ENCODE data around the gene PSMD8. TPM values are rescaled to one million over a fixed set of nuclear protein-coding genes. Genes with fewer than 3 reads are reported as not detected.

The PSMD8 gene
- total RNA-seq, 1 experiment from 2014 or later: 289 TPM

- CTCF ChIA-PET: no interaction called here
- no peak for TF ChIP-seq CTCF (IDR thresholded peaks at IDR 0.05; ENCODE audit: unreplicated experiment)
- intact Hi-C loops (cut with micrococcal nuclease): loop anchor here (1.0 kb wide), 1 partner anchor 9 kb away; no protein-coding TSS in a partner anchor
- Mint-ChIP-seq H3K27ac (ENCODE audit: low read depth, unreplicated experiment) (no peak overlapping the region), H3K27me3 (ENCODE audit: insufficient read depth, unreplicated experiment) (peaks cover 15% of the 10 kb centered on the region), H3K36me3 (ENCODE audit: insufficient read depth, unreplicated experiment) (no peaks in the 10 kb centered on the region), H3K9me3 (ENCODE audit: unreplicated experiment) (no peaks in the 10 kb centered on the region), H3K4me3 (ENCODE audit: unreplicated experiment) (no peak overlapping the region), H3K4me1 (ENCODE audit: insufficient read depth, unreplicated experiment) (no peaks in the 10 kb centered on the region)
- DNase-seq (ENCODE audit: unreplicated experiment): no peak
- POLR2A ChIA-PET: interaction anchor here (1.2 kb wide), 1 partner anchor 407 kb away, joined by 3 read pairs; no protein-coding TSS in a partner anchor
- BruUV-seq (replicated peaks): no TSS peak
Observed at GRCh38 chr19:38352611-38353010, 21.8 kb upstream of the PSMD8 start.

- intact Hi-C loops (cut with micrococcal nuclease): no loop called here
- BruUV-seq (replicated peaks): no TSS peak
- no peaks in the 10 kb centered on the region for H3K9me3 Mint-ChIP-seq (ENCODE audit: unreplicated experiment)
- POLR2A ChIA-PET: interaction anchor here (0.6 kb wide), 1 partner anchor 47 kb away, joined by 3 read pairs; the partner anchor contains the start of gene FAM98C
- no peak for TF ChIP-seq CTCF (IDR thresholded peaks at IDR 0.05; ENCODE audit: unreplicated experiment)
- CTCF ChIA-PET: no interaction called here
- H3K4me3 Mint-ChIP-seq (ENCODE audit: unreplicated experiment): no peak overlapping the region
- DNase-seq (ENCODE audit: unreplicated experiment): no peak
- no peak overlapping the region for H3K27ac Mint-ChIP-seq (ENCODE audit: low read depth, unreplicated experiment)
- H3K27me3 Mint-ChIP-seq (ENCODE audit: insufficient read depth, unreplicated experiment): peaks cover 33% of the 10 kb centered on the region
- no peaks in the 10 kb centered on the region for H3K4me1 Mint-ChIP-seq (ENCODE audit: insufficient read depth, unreplicated experiment)
- no peaks in the 10 kb centered on the region for H3K36me3 Mint-ChIP-seq (ENCODE audit: insufficient read depth, unreplicated experiment)
Observed at GRCh38 chr19:38355728-38356725, 18.3 kb upstream of the PSMD8 start.

- H3K36me3 Mint-ChIP-seq (ENCODE audit: insufficient read depth, unreplicated experiment): no peaks in the 10 kb centered on the region
- H3K4me1 Mint-ChIP-seq (ENCODE audit: insufficient read depth, unreplicated experiment): no peaks in the 10 kb centered on the region
- ChIA-PET POLR2A (interaction anchor here (0.6 to 1.2 kb wide), 3 partner anchors 11 to 372 kb away, joined by 3 read pairs; no protein-coding TSS in a partner anchor), CTCF (interaction anchor here (0.6 to 1.3 kb wide), 2 partner anchors 16 to 1362 kb away, joined by 4 to 5 read pairs; partner anchors contain the start of gene PSMD8)
- no peak for DNase-seq (ENCODE audit: unreplicated experiment)
- H3K4me3 Mint-ChIP-seq (ENCODE audit: unreplicated experiment): no peak overlapping the region
- H3K27me3 Mint-ChIP-seq (ENCODE audit: insufficient read depth, unreplicated experiment): peaks cover 39% of the 10 kb centered on the region
- BruUV-seq (replicated peaks): no TSS peak
- TF ChIP-seq CTCF (IDR thresholded peaks at IDR 0.05; ENCODE audit: unreplicated experiment): no peak
- intact Hi-C loops (cut with micrococcal nuclease): no loop called here
- no peak overlapping the region for H3K27ac Mint-ChIP-seq (ENCODE audit: low read depth, unreplicated experiment)
- no peaks in the 10 kb centered on the region for H3K9me3 Mint-ChIP-seq (ENCODE audit: unreplicated experiment)
Observed at GRCh38 chr19:38358071-38358470, 16.3 kb upstream of the PSMD8 start.

GRCh38 chr19:38359242-38360021 lies 14.9 kb upstream of the PSMD8 start:
- Mint-ChIP-seq H3K4me1 (ENCODE audit: insufficient read depth, unreplicated experiment) (no peaks in the 10 kb centered on the region), H3K36me3 (ENCODE audit: insufficient read depth, unreplicated experiment) (no peaks in the 10 kb centered on the region), H3K9me3 (ENCODE audit: unreplicated experiment) (no peaks in the 10 kb centered on the region), H3K27ac (ENCODE audit: low read depth, unreplicated experiment) (no peak overlapping the region), H3K4me3 (ENCODE audit: unreplicated experiment) (no peak overlapping the region), H3K27me3 (ENCODE audit: insufficient read depth, unreplicated experiment) (peaks cover 39% of the 10 kb centered on the region)
- TF ChIP-seq CTCF (IDR thresholded peaks at IDR 0.05; ENCODE audit: unreplicated experiment): no peak
- no TSS peak for BruUV-seq (replicated peaks)
- CTCF ChIA-PET: no interaction called here
- intact Hi-C loops (cut with micrococcal nuclease): no loop called here
- POLR2A ChIA-PET: interaction anchor here (1.5 to 2.2 kb wide), 2 partner anchors 9 to 15 kb away, joined by 6 to 10 read pairs; partner anchors contain the start of gene PSMD8
- DNase-seq (ENCODE audit: unreplicated experiment): no peak

All from MCF 10A (cell line).